ENCODE results near the gene OR2A7.
"Not testable (repeated sequence)": the region's sequence is repeated elsewhere in the genome, so short reads cannot be mapped to it uniquely, and the experiment has no call there.

Gene OR2A7

DNA sequence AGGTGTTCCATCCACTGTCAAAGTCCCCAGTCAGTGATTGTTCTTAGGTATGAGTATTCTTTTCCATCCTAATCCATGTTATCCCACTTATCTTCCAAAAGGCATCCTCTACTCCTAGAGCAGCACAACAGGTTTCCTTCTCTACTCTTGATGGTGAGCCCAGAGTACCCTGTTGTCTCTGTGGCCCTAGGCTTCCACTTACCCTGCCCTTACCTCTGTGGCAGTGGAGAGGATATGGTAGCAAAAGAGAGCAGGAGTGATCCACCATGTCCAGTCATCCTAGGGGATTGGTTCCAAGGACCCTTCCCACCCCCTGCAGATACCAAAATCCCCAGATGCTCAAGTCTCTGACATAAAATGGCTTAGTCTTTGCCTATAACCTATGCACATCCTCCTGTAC, 47.4 kb downstream of the OR2A7 start:
- H3K9me3 ChIP-seq (replicated peaks; ENCODE audit: insufficient read depth, low read length); H3K4me2 ChIP-seq (ENCODE audit: low read depth, low read length): not testable (repeated sequence)

More for the DNA sequence above, 47.4 kb downstream of the OR2A7 start:
- not testable (repeated sequence) for H3K27ac ChIP-seq (ENCODE audit: low read length); H2AFZ ChIP-seq (ENCODE audit: low read length); H3K4me1 ChIP-seq (ENCODE audit: low read length); H3K9ac ChIP-seq (ENCODE audit: low read length); H3K9me2 ChIP-seq (replicated peaks; ENCODE audit: insufficient read depth, low read length); H3K4me3 ChIP-seq (ENCODE audit: low read length); DNase-seq; H3F3A ChIP-seq (ENCODE audit: insufficient read depth, low read length); H3K27me3 ChIP-seq (replicated peaks; ENCODE audit: insufficient read depth, low read length); H4K20me1 ChIP-seq (ENCODE audit: insufficient read depth, low read length); H3K36me3 ChIP-seq (replicated peaks; ENCODE audit: insufficient read depth, low read length); H3K79me2 ChIP-seq (ENCODE audit: low read length)
